ENCODE results near the gene CHST7. TPM values are rescaled to one million over a fixed set of nuclear protein-coding genes. Genes with fewer than 3 reads are reported as not detected.

Gene CHST7
- total RNA-seq, 1 donor from 2014 or later: 6.1 TPM

- no peak overlapping the region for H3K4me3 ChIP-seq (ENCODE audit: low read depth, low read length)
- no peak for TF ChIP-seq CTCF (conservative IDR thresholded peaks at IDR 0.05; ENCODE audit: low read depth, low read length)
Measured at GRCh38 chrX:46620505-46620904, 46.9 kb downstream of the CHST7 start.

GRCh38 chrX:46621572-46621971 is 48.0 kb downstream of the CHST7 start:
- no peak for DNase-seq (ENCODE audit: low read depth)
- TF ChIP-seq CTCF (conservative IDR thresholded peaks at IDR 0.05; ENCODE audit: low read depth, low read length): no peak
- H3K4me3 ChIP-seq (ENCODE audit: low read depth, low read length): no peak overlapping the region

More at GRCh38 chrX:46620505-46620904, 46.9 kb downstream of the CHST7 start:
- DNase-seq (ENCODE audit: low read depth): no peak

- no peak for DNase-seq (ENCODE audit: low read depth)
- no peak for TF ChIP-seq CTCF (conservative IDR thresholded peaks at IDR 0.05; ENCODE audit: low read depth, low read length)
Measured at GRCh38 chrX:46624090-46624786, 50.7 kb downstream of the CHST7 start.

GRCh38 chrX:46626566-46626965 is 53.0 kb downstream of the CHST7 start:
- DNase-seq (ENCODE audit: low read depth): no peak
- no peak for TF ChIP-seq CTCF (conservative IDR thresholded peaks at IDR 0.05; ENCODE audit: low read depth, low read length)
- H3K4me3 ChIP-seq (ENCODE audit: low read depth, low read length): no peak overlapping the region

More at GRCh38 chrX:46624090-46624786, 50.7 kb downstream of the CHST7 start:
- H3K4me3 ChIP-seq (ENCODE audit: low read depth, low read length): no peak overlapping the region

GRCh38 chrX:46627062-46627461 is 53.5 kb downstream of the CHST7 start:
- TF ChIP-seq CTCF (conservative IDR thresholded peaks at IDR 0.05; ENCODE audit: low read depth, low read length): no peak
- DNase-seq (ENCODE audit: low read depth): no peak

GRCh38 chrX:46627711-46628419 is 54.3 kb downstream of the CHST7 start:
- no peak for TF ChIP-seq CTCF (conservative IDR thresholded peaks at IDR 0.05; ENCODE audit: low read depth, low read length)

More at GRCh38 chrX:46627062-46627461, 53.5 kb downstream of the CHST7 start:
- no peak overlapping the region for H3K4me3 ChIP-seq (ENCODE audit: low read depth, low read length)

More at GRCh38 chrX:46627711-46628419, 54.3 kb downstream of the CHST7 start:
- no peak overlapping the region for H3K4me3 ChIP-seq (ENCODE audit: low read depth, low read length)
- no peak for DNase-seq (ENCODE audit: low read depth)

Measured in epithelial cell of proximal tubule (primary cell).